ENCODE measurements around the gene TM4SF1.

The TM4SF1 gene

DNA sequence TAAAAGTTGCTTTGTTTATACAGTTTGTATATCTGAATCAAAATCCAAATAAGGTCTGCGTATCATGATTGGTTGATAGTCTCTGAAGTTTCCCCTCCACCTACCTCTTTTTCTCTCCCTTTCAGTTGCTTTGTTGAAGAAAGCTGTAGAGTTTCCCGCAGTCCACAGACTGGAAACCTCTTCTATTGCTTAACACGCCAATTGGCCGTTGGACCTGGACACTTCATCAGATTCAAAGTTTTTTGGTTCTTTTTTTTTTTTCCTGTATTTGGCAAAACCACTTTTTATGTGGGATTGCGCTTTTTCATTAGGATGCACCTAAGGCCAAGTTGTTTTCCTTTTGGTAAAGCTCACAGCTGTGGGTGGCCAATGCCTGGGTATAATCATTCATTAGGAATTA is 14.5 kb upstream of the TM4SF1 start:
- TF ChIP-seq POLR2A (IDR thresholded peaks at IDR 0.05; ENCODE audit: low read depth, low read length) (no peak), POLR2AphosphoS5 (IDR thresholded peaks at IDR 0.05; ENCODE audit: low read depth, low read length) (no peak), TAF1 (IDR thresholded peaks at IDR 0.05; ENCODE audit: borderline replicate concordance, low read depth, low read length) (no peak)
- DNase-seq (ENCODE audit: insufficient read length) (no peak), FAIRE-seq (no peak)

DNA sequence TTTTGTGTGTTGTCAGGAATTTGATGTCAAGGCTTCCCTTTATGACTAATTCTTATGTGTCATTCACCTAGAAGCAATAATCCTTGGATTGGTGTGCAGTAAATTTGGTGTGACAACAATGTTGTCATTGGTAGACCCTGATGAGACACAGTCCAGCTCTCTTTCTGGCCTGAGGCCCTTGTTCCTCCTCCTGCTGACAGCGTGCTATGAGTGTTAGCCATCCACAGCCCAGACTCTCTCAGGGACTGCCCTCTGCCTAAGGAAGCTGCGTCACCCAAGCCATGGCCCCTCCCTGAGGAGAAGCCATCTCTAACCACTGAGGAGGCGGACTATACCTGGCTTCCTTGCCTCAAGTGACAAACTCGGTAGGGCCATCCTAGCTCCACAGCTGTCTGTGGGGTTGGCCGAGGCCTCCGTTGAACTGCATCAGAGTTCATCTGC is 13.3 kb upstream of the TM4SF1 start:
- TF ChIP-seq POLR2A (IDR thresholded peaks at IDR 0.05; ENCODE audit: low read depth, low read length) (no peak), TAF1 (IDR thresholded peaks at IDR 0.05; ENCODE audit: borderline replicate concordance, low read depth, low read length) (no peak), POLR2AphosphoS5 (IDR thresholded peaks at IDR 0.05; ENCODE audit: low read depth, low read length) (no peak)
- FAIRE-seq = no peak
- DNase-seq (ENCODE audit: insufficient read length) = no peak

DNA sequence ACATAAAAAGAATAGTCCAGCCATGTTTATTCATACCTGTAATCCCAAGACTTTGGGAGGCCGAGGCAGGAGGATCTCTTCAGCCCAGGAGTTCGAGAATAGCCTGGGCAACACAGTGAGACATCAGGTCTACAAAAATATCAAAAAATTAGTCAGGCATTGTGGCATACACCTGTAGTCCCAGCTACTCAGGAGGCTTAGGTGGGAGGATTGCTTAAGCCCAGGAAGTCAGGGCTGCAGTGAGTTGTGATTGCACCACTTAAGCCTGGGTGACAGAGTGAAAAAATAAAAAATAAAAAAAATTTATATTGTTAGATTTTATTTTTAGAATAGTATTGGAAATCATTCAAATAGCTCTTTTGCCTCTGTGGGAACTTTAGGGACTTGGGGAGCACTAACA is 12.8 kb upstream of the TM4SF1 start:
- no peak for TF ChIP-seq POLR2A (IDR thresholded peaks at IDR 0.05; ENCODE audit: low read depth, low read length)
- TF ChIP-seq TAF1 (IDR thresholded peaks at IDR 0.05; ENCODE audit: borderline replicate concordance, low read depth, low read length) = no peak
- TF ChIP-seq POLR2AphosphoS5 (IDR thresholded peaks at IDR 0.05; ENCODE audit: low read depth, low read length) = no peak
- DNase-seq (ENCODE audit: insufficient read length) (no peak), FAIRE-seq (no peak)

DNA sequence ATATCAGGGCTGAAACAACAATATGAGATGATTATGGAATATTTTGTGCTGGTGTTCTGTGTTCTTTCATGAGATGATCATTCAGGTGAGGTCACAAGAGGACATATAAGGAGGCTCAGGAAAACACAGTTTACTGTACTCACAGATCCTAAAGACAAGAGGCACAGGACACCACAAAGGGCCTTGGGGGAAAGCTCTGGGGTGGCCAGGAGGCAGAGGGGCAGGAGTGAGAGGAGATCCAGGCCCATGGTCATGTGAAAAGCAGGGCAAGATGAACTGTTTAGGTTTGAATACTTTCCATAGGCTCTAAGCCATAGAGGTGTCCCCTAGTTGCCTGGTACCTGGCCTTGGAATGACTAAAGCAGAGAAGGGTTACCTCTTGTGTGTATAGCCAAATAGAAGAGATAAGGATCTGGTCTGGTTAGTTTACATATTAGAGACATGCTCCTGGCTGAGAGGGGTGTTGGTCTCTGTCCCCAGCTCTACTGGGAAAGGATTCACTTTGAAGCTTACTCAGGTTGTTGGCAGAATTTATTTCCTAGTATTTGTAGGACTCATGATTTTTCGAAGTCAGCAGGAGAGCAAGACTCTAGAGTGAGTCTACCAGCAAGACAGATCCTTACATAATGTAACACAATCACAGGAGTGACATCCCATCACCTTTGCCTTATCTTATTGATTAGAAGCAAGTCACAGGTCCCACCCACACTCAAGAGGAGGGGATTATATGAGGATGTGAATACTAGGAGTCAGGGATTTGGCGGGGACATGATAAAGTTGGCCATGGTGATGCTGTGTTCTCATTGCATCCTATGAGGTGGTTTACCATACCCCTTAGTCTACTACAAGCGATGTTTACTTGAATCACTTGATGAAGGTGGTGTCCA is 11.3 kb upstream of the TM4SF1 start:
- DNase-seq (ENCODE audit: insufficient read length) = no peak
- TF ChIP-seq TAF1 (IDR thresholded peaks at IDR 0.05; ENCODE audit: borderline replicate concordance, low read depth, low read length) (no peak), POLR2A (IDR thresholded peaks at IDR 0.05; ENCODE audit: low read depth, low read length) (no peak), POLR2AphosphoS5 (IDR thresholded peaks at IDR 0.05; ENCODE audit: low read depth, low read length) (no peak)
- no peak for FAIRE-seq

DNA sequence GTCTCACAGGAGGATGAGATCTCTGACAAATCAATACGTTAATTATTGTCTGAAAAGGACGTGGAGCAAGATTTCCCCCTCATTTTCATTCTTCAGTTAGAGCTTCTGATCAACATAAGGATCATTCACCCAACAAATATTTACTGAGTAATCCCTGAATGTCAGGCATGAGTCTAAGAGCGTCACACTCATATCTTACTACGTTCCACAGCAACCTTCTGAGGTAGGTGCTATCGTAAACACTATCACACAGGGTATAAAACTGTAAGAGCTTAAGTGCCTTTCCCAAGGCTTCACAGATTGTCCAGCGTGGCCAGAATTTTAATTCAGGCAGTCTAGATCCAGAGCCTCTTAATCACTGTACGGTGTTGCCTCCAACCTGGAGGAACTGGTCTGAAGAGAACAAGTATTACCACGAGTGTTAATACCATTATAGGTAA is 10.6 kb upstream of the TM4SF1 start:
- no peak for TF ChIP-seq TAF1 (IDR thresholded peaks at IDR 0.05; ENCODE audit: borderline replicate concordance, low read depth, low read length)
- no peak for TF ChIP-seq POLR2AphosphoS5 (IDR thresholded peaks at IDR 0.05; ENCODE audit: low read depth, low read length)
- no peak for TF ChIP-seq POLR2A (IDR thresholded peaks at IDR 0.05; ENCODE audit: low read depth, low read length)
- no peak for FAIRE-seq
- no peak for DNase-seq (ENCODE audit: insufficient read length)

DNA sequence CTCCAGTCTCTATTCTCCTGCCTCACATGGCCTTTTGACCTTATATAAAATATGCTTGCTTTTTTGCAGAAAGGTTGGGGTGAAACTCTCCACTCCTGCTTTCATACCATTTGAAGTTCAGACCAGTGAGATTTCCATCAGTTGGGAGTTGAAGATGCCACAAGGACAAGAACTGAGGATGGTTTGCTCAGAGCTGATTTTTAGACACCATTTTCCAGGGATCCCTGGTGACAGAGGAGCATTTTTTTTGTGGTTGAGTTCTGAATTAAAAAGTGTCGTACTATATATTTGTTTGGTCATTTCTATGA is 8.8 kb upstream of the TM4SF1 start:
- FAIRE-seq (no peak), DNase-seq (ENCODE audit: insufficient read length) (no peak)
- no peak for TF ChIP-seq POLR2A (IDR thresholded peaks at IDR 0.05; ENCODE audit: low read depth, low read length)
- TF ChIP-seq TAF1 (IDR thresholded peaks at IDR 0.05; ENCODE audit: borderline replicate concordance, low read depth, low read length) = no peak
- no peak for TF ChIP-seq POLR2AphosphoS5 (IDR thresholded peaks at IDR 0.05; ENCODE audit: low read depth, low read length)

DNA sequence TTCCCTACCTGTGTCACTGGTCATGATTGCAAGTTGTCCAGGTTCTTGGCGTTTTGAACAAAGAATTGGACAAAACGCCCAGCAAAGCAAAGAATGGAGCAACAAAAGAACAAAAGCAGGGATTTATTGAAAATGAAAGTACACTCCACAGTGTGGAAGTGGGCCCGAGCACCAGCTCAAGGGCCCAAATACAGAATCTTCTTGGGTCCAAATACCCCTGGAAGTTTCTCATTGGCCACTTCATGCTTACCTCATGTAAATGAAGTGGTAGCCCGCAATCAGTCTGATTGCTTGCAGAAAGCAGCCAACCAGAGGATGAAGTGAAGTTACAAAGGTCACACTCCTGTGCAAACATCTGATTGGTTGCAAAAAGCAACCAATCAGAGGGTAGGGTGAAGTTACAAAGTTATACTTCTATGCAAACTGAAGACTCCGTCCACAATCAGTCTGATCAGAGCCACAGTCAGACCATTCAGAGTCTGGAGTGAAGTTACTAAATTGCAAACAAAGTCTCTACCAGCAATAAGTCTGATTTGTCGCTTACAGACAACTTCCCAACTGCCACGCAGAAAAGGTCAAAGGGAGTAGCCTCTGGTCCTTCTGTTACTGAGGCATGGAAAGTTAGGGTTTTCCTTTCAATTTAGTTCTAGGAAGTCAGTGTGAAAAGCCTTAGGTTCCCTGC is 8.3 kb upstream of the TM4SF1 start:
- FAIRE-seq (no peak), DNase-seq (ENCODE audit: insufficient read length) (no peak)
- TF ChIP-seq POLR2AphosphoS5 (IDR thresholded peaks at IDR 0.05; ENCODE audit: low read depth, low read length) (no peak), TAF1 (IDR thresholded peaks at IDR 0.05; ENCODE audit: borderline replicate concordance, low read depth, low read length) (no peak), POLR2A (IDR thresholded peaks at IDR 0.05; ENCODE audit: low read depth, low read length) (no peak)

DNA sequence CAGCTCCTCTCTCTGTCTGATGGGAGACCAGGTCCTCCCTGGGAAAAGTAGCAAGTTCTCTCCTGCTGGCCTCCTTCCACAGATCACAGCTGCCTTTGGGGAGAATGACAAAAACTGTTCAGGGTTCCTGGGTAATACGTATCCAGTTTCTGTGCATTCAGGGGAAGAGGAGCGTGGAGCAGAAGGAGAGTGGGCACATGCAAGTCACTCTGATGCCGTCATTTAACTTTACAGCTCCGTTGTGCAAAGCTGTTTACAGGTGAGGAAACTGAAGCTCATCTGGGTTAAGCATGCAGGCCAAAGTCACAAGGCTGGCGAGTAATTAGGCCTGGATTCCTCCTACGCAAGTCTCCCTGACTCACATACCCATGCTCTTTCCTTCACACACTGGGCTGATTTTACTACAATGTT is 7.5 kb upstream of the TM4SF1 start:
- DNase-seq (ENCODE audit: insufficient read length) (no peak), FAIRE-seq (no peak)
- TF ChIP-seq POLR2A (IDR thresholded peaks at IDR 0.05; ENCODE audit: low read depth, low read length) (no peak), TAF1 (IDR thresholded peaks at IDR 0.05; ENCODE audit: borderline replicate concordance, low read depth, low read length) (no peak), POLR2AphosphoS5 (IDR thresholded peaks at IDR 0.05; ENCODE audit: low read depth, low read length) (no peak)

DNA sequence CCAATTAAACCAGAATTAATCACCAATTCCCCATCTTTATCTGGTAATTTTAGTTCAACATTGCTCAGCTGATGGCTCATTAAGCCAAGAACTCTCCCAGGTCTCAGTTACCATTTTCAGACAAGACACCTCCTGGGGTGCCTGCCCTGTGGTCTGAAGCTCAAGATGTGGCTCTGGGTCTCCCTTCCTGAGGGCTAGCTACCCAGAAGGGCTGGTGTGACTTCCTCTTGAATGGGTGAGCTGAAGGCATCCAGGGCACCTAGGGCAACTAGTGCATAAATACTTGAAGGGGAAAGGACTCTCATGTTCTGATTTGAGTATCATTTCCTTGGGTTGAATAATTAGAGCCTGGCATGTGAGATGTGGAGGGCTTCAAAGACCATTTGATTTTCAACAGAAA is 6.7 kb upstream of the TM4SF1 start:
- FAIRE-seq (no peak), DNase-seq (ENCODE audit: insufficient read length) (no peak)
- TF ChIP-seq POLR2AphosphoS5 (IDR thresholded peaks at IDR 0.05; ENCODE audit: low read depth, low read length) (no peak), TAF1 (IDR thresholded peaks at IDR 0.05; ENCODE audit: borderline replicate concordance, low read depth, low read length) (no peak), POLR2A (IDR thresholded peaks at IDR 0.05; ENCODE audit: low read depth, low read length) (no peak)

DNA sequence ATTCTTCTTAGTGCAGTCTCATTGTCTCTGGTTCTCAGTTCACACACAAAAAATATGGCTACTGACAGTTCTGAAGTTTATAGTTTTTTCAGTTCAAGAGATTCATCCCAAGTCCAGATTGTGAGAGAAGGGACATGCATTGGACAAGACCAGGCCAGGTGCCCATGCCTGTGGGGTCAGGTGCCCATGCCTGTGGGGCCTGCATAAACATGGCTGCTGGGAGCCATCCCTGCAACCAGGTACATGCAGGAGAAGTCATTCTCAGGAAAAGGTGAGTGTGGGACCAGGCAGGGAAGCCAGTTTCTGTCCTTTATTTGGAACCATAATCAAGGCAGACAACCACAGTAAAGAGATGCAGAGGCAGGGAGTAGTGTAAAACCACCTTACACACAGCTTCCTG is 6.3 kb upstream of the TM4SF1 start:
- no peak for TF ChIP-seq POLR2AphosphoS5 (IDR thresholded peaks at IDR 0.05; ENCODE audit: low read depth, low read length)
- no peak for FAIRE-seq
- DNase-seq (ENCODE audit: insufficient read length) = no peak

DNA sequence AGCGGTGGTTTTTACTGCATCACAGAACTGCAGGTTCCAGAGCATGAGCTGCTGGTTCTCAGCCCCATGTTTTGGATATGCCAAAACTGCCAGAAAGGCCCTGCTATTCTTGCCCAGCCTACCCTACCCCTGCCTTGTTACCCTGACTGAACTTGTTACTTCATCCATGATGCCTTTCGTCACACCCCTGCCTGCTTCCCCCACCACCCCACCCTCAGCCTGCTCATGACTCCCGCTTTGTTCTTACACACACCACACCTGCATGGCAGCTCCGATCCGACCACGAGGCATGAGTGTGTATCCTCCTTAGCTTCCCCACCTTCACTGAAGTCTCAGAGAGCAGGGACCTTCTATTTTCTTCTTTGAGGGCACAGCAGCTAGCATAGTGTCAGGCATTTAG is 5.1 kb upstream of the TM4SF1 start:
- FAIRE-seq (no peak), DNase-seq (ENCODE audit: insufficient read length) (no peak)
- TF ChIP-seq POLR2AphosphoS5 (IDR thresholded peaks at IDR 0.05; ENCODE audit: low read depth, low read length) = no peak
- TF ChIP-seq POLR2A (IDR thresholded peaks at IDR 0.05; ENCODE audit: low read depth, low read length) = no peak
- TF ChIP-seq TAF1 (IDR thresholded peaks at IDR 0.05; ENCODE audit: borderline replicate concordance, low read depth, low read length) = no peak

DNA sequence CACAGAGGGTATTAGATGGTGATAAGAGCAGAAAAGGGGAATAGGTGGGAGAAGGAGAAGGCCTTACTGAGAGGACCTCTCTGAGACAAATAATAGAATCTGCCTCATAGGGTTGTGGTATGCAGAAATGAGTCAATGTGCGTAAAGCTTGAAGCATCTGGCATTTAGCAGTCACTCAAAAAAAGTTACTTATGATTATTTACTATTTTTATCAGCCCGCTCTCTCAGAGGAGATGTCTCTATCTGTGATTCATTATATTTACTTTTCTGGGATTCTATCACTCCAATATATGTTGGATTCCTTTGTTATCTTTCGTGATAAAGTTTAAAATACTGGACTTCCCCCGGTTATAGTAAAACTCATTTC is 4.6 kb upstream of the TM4SF1 start:
- no peak for FAIRE-seq
- no peak for DNase-seq (ENCODE audit: insufficient read length)
- no peak for TF ChIP-seq POLR2AphosphoS5 (IDR thresholded peaks at IDR 0.05; ENCODE audit: low read depth, low read length)
- TF ChIP-seq POLR2A (IDR thresholded peaks at IDR 0.05; ENCODE audit: low read depth, low read length) = no peak
- no peak for TF ChIP-seq TAF1 (IDR thresholded peaks at IDR 0.05; ENCODE audit: borderline replicate concordance, low read depth, low read length)

All from GM12892 (cell line).